Thoracic aorta (tissue), 2 donors: ENCODE data around the gene SORCS1. TPM values are rescaled to one million over a fixed set of nuclear protein-coding genes. Genes with fewer than 3 reads are reported as not detected.

Experiments
- ATAC-seq: fragments of 150-250 bp; one replicate; pipeline ENCODE4 v1.8.0; 2017; ENCODE audit warnings: low read depth; ENCODE audit not compliant: insufficient number of reproducible peaks, low FRiP score
- DNase-seq: peaks from one replicate; pipeline ENCODE4 v3.0.0-alpha.2; 2020; ENCODE audit warnings: low spot score
- H3K27ac ChIP-seq, 2 donors: fragments of 200-600 bp; sonication (generic); 1 replicate in 1 of 2; 2 replicates in 1 of 2; pipeline ENCODE4 v1.5.1; 2016; ENCODE audit warnings: mild to moderate bottlenecking in 2 of 2, moderate library complexity in 2 of 2
- H3K27me3 ChIP-seq: fragments of 200-600 bp; sonication (generic); replicated peaks from 2 replicates; pipeline ENCODE4 v1.6.0; 2016; ENCODE audit warnings: mild to moderate bottlenecking; ENCODE audit not compliant: insufficient read depth
- H3K36me3 ChIP-seq: fragments of 200-600 bp; sonication (generic); one replicate; pipeline ENCODE4 v1.5.1; 2016
- H3K4me1 ChIP-seq, 2 donors: fragments of 200-600 bp; sonication (generic); 1 replicate in 1 of 2; 2 replicates in 1 of 2; pipeline versions ENCODE4 v1.5.1 to v1.6.0; 2016; ENCODE audit warnings: low read depth in 2 of 2, mild to moderate bottlenecking in 1 of 2; ENCODE audit not compliant: control insufficient read depth in 1 of 2
- H3K4me3 ChIP-seq: fragments of 200-600 bp; sonication (generic); 2 replicates; pipeline ENCODE4 v1.5.1; 2016; ENCODE audit warnings: mild to moderate bottlenecking
- H3K9me3 ChIP-seq: fragments of 200-600 bp; sonication (generic); 2 replicates; pipeline ENCODE4 v1.5.1; 2016
- CTCF ChIP-seq: fragments of 200-600 bp; sonication (generic); IDR thresholded peaks from one replicate; pipeline ENCODE4 v1.5.1; 2019; ENCODE audit warnings: antibody characterized with exemption
- total RNA-seq, 2 donors: library from RNA; depleted of rRNA; stranded (reverse); fragments of >200 nt; gene quantifications; one replicate each; pipeline versions ENCODE4 v1.1.0 to v1.2.3, GENCODE V29; 2016

The SORCS1 gene
- total RNA-seq, 2 donors from 2014 or later = 0.27 to 1.1 TPM

- no peak for DNase-seq
- no peak overlapping the region for H3K4me3 ChIP-seq
- no peak for ATAC-seq
- no peaks in the 10 kb centered on the region for H3K9me3 ChIP-seq
- no peak for TF ChIP-seq CTCF
- no peak overlapping the region for H3K27ac ChIP-seq
- H3K4me1 ChIP-seq = no peaks in the 10 kb centered on the region
- no peaks in the 10 kb centered on the region for H3K36me3 ChIP-seq
- H3K27me3 ChIP-seq = no peaks in the 10 kb centered on the region
Observed at GRCh38 chr10:106765241-106765754, 399.2 kb downstream of the SORCS1 start.

- H3K4me3 ChIP-seq = no peak overlapping the region
- no peak for TF ChIP-seq CTCF
- no peaks in the 10 kb centered on the region for H3K9me3 ChIP-seq
- no peaks in the 10 kb centered on the region for H3K27me3 ChIP-seq
- no peaks in the 10 kb centered on the region for H3K4me1 ChIP-seq
- no peaks in the 10 kb centered on the region for H3K36me3 ChIP-seq
- no peak for ATAC-seq
- no peak overlapping the region for H3K27ac ChIP-seq
- DNase-seq = no peak
Observed at GRCh38 chr10:106764360-106764759, 400.1 kb downstream of the SORCS1 start.

GRCh38 chr10:106761906-106762305 is 402.6 kb downstream of the SORCS1 start:
- no peak for TF ChIP-seq CTCF
- Histone ChIP-seq H3K27ac (no peak overlapping the region), H3K4me3 (no peak overlapping the region), H3K36me3 (no peaks in the 10 kb centered on the region), H3K27me3 (no peaks in the 10 kb centered on the region), H3K9me3 (no peaks in the 10 kb centered on the region), H3K4me1 (no peaks in the 10 kb centered on the region)
- DNase-seq (no peak), ATAC-seq (no peak)

- TF ChIP-seq CTCF = no peak
- Histone ChIP-seq H3K27me3 (no peaks in the 10 kb centered on the region), H3K27ac (no peak overlapping the region), H3K36me3 (no peaks in the 10 kb centered on the region), H3K4me3 (no peak overlapping the region), H3K4me1 (no peaks in the 10 kb centered on the region), H3K9me3 (no peaks in the 10 kb centered on the region)
- ATAC-seq (no peak), DNase-seq (no peak)
Observed at GRCh38 chr10:106757521-106757920, 407.0 kb downstream of the SORCS1 start.

GRCh38 chr10:106751091-106751490 is 413.4 kb downstream of the SORCS1 start:
- Histone ChIP-seq H3K27me3 (no peaks in the 10 kb centered on the region), H3K9me3 (no peaks in the 10 kb centered on the region), H3K27ac (no peak overlapping the region), H3K36me3 (no peaks in the 10 kb centered on the region), H3K4me3 (no peak overlapping the region), H3K4me1 (no peaks in the 10 kb centered on the region)
- no peak for DNase-seq
- TF ChIP-seq CTCF = no peak
- no peak for ATAC-seq
